Smooth muscle cell (in vitro differentiated cells): ENCODE data around the gene NQO1. TPM values are rescaled to one million over a fixed set of nuclear protein-coding genes. Genes with fewer than 3 reads are reported as not detected.
A peak's percentile ranks its signal among the peaks of the same experiment; 100 is the strongest.

ENCODE experiments used
- DNase-seq: peaks from one replicate; lab custom pipeline; 2025; ENCODE audit not compliant: unreplicated experiment; lab: John Stamatoyannopoulos, UW
- H2AFZ ChIP-seq: fragments of 200-600 bp; sonication (generic); 2 replicates; pipeline ENCODE4 v1.6.0; 2016; ENCODE audit warnings: antibody characterized with exemption, low read depth, mild to moderate bottlenecking
- H3F3A ChIP-seq: fragments of 200-600 bp; sonication (generic); 2 replicates; pipeline ENCODE4 v1.6.0; 2017; ENCODE audit warnings: antibody characterized with exemption, low read depth
- H3K27ac ChIP-seq: fragments of 200-600 bp; sonication (generic); 2 replicates; pipeline ENCODE4 v1.5.1; 2016; ENCODE audit warnings: low read depth, mild to moderate bottlenecking
- H3K27me3 ChIP-seq: fragments of 200-600 bp; sonication (generic); 2 replicates; pipeline ENCODE4 v1.6.1; 2016; ENCODE audit warnings: low read depth, mild to moderate bottlenecking
- H3K36me3 ChIP-seq: fragments of 200-600 bp; sonication (generic); 2 replicates; pipeline ENCODE4 v1.5.1; 2016; ENCODE audit warnings: low read depth
- H3K4me1 ChIP-seq: fragments of 200-600 bp; sonication (generic); 2 replicates; pipeline ENCODE4 v1.5.1; 2016; ENCODE audit warnings: low read depth
- H3K4me2 ChIP-seq: fragments of 200-600 bp; sonication (generic); 2 replicates; pipeline ENCODE4 v1.6.0; 2016; ENCODE audit warnings: mild to moderate bottlenecking
- H3K4me3 ChIP-seq: fragments of 200-600 bp; sonication (generic); 2 replicates; pipeline ENCODE4 v1.5.1; 2016; ENCODE audit warnings: mild to moderate bottlenecking
- H3K79me2 ChIP-seq: fragments of 200-600 bp; sonication (generic); 2 replicates; pipeline ENCODE4 v1.6.0; 2016; ENCODE audit warnings: low read depth, mild to moderate bottlenecking
- H3K9ac ChIP-seq: fragments of 200-600 bp; sonication (generic); 2 replicates; pipeline ENCODE4 v1.6.0; 2016; ENCODE audit warnings: low read depth
- H3K9me3 ChIP-seq: fragments of 200-600 bp; sonication (generic); replicated peaks from 2 replicates; pipeline ENCODE4 v1.5.1; 2016; ENCODE audit warnings: low read depth
- H4K20me1 ChIP-seq: fragments of 200-600 bp; sonication (generic); 2 replicates; pipeline ENCODE4 v1.6.0; 2016; ENCODE audit warnings: low read depth
- CTCF ChIP-seq: fragments of 200-600 bp; sonication (generic); IDR thresholded peaks from 2 replicates; pipeline ENCODE4 v1.5.1; 2017; ENCODE audit warnings: borderline replicate concordance, mild to moderate bottlenecking, antibody characterized with exemption; ENCODE audit not compliant: insufficient read depth, poor library complexity, severe bottlenecking
- WGBS: methylation state at CpG from one replicate; pipeline ENCODE4 v1.1.7; 2016; ENCODE audit warnings: low lambda C conversion rate; 5-methylcytosine and 5-hydroxymethylcytosine counted together
- polyA plus RNA-seq: library from polyadenylated mRNA; unstranded; fragments of >200 nt; fragmentation: Nextera tagmentation; extraction: Ambion mirVana; gene quantifications from 2 replicates; pipeline ENCODE4 v1.2.1, GENCODE V29; 2016
- total RNA-seq: library from RNA; depleted of rRNA; stranded (reverse); fragments of >200 nt; gene quantifications from 2 replicates; pipeline ENCODE4 v1.2.3, GENCODE V29; 2014

Gene NQO1
- total and polyA plus RNA-seq, 2 experiments from 2014 or later: 121 to 129 TPM

GRCh38 chr16:69711115-69711740 is 15.1 kb downstream of the NQO1 start:
- Histone ChIP-seq H3K9ac (no peak overlapping the region), H3K4me1 (no peaks in the 10 kb centered on the region), H3K27ac (peak overlapping the region; percentile 14), H3K4me3 (no peak overlapping the region), H2AFZ (no peak overlapping the region), H3F3A (peaks cover 24% of the 10 kb centered on the region), H3K9me3 (no peaks in the 10 kb centered on the region), H3K36me3 (no peaks in the 10 kb centered on the region), H3K27me3 (no peaks in the 10 kb centered on the region), H3K4me2 (no peak overlapping the region), H3K79me2 (no peaks in the 10 kb centered on the region), H4K20me1 (peaks cover 4% of the 10 kb centered on the region)
- 88% methylated on average over 12 of the region's 12 CpGs for WGBS
- DNase-seq: no peak
- no peak for TF ChIP-seq CTCF

DNA sequence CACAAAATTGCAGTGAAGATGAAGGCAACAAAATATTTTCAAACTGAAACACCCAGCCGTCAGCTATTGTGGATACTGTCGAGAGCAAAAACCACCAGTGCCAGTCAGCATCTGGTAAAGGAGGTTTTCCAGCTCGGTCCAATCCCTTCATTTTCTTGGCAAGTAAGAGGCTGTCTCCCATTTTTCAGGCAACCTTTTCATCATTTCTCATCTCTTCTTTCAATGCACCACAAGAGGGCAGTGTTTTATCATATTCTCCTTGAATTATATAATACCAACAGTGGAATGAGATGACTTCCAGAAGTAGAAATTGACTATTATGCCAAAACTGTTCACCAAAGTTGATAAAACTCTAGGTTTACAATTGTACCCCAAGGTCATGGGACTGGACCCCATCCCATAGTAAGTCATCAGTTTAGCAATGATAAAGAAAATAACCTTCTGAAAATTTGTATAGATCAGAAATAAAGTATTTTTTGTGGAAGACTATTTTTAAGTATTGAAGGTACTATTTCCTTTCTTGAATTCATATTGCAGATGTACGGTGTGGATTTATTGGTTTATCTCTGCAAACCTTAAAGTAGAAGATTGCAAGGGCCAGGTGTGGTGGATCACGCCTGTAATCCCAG is 16.8 kb downstream of the NQO1 start:
- Histone ChIP-seq H3K36me3 (no peaks in the 10 kb centered on the region), H2AFZ (no peak overlapping the region), H3K79me2 (no peaks in the 10 kb centered on the region), H3K4me2 (no peak overlapping the region), H3K4me3 (no peak overlapping the region), H4K20me1 (peaks cover 4% of the 10 kb centered on the region), H3K4me1 (no peaks in the 10 kb centered on the region), H3K9ac (no peak overlapping the region), H3F3A (peaks cover 24% of the 10 kb centered on the region), H3K27ac (no peak overlapping the region), H3K9me3 (no peaks in the 10 kb centered on the region), H3K27me3 (no peaks in the 10 kb centered on the region)
- no peak for DNase-seq
- WGBS: 83% methylated on average over 5 of the region's 5 CpGs
- TF ChIP-seq CTCF: peak; percentile 67

- H3K4me1 ChIP-seq: no peaks in the 10 kb centered on the region
- H3K9me3 ChIP-seq: no peaks in the 10 kb centered on the region
- WGBS: 94% methylated on average over 10 of the region's 10 CpGs
- no peak for DNase-seq
- peaks cover 21% of the 10 kb centered on the region for H3F3A ChIP-seq
- H3K36me3 ChIP-seq: no peaks in the 10 kb centered on the region
- peaks cover 12% of the 10 kb centered on the region for H4K20me1 ChIP-seq
- no peak overlapping the region for H3K9ac ChIP-seq
- no peak for TF ChIP-seq CTCF
- no peaks in the 10 kb centered on the region for H3K27me3 ChIP-seq
- no peaks in the 10 kb centered on the region for H3K79me2 ChIP-seq
- H2AFZ ChIP-seq: no peak overlapping the region
- H3K4me3 ChIP-seq: no peak overlapping the region
- no peak overlapping the region for H3K27ac ChIP-seq
- no peak overlapping the region for H3K4me2 ChIP-seq
Measured at GRCh38 chr16:69707920-69708683, 18.3 kb downstream of the NQO1 start.
